Stomach (tissue), 9 donors: Measurements from ENCODE around the gene SFMBT2. TPM values are rescaled to one million over a fixed set of nuclear protein-coding genes. Genes with fewer than 3 reads are reported as not detected.
A peak's percentile ranks its signal among the peaks of the same experiment; 100 is the strongest.

Experiments used
- DNase-seq, 2 donors: peaks; one replicate each; pipeline versions ENCODE4 v3.0.0 to v3.0.0-alpha.2; 2013 to 2019
- H3K27ac ChIP-seq, 5 donors: fragments of 200-600 bp in 4 of 5; sonication (generic) in 4 of 5; one replicate each; pipeline ENCODE4 v1.5.1; 2013 to 2019; ENCODE audit warnings: mild to moderate bottlenecking in 1 of 5, moderate library complexity in 1 of 5
- H3K27me3 ChIP-seq, 3 donors: fragments of 200-600 bp; sonication (generic); one replicate each; pipeline ENCODE4 v1.5.1; 2017 to 2019; ENCODE audit warnings: mixed run types in 1 of 3
- H3K36me3 ChIP-seq, 4 donors: fragments of 200-600 bp; sonication (generic); 1 replicate in 3 of 4; 2 replicates in 1 of 4; pipeline ENCODE4 v1.5.1; 2016 to 2019
- H3K4me1 ChIP-seq, 4 donors: fragments of 200-600 bp; sonication (generic); one replicate each; pipeline ENCODE4 v1.5.1; 2016 to 2019
- H3K4me3 ChIP-seq, 4 donors: fragments of 200-600 bp; sonication (generic) in 3 of 4; one replicate each; pipeline ENCODE4 v1.5.1; 2016 to 2019; ENCODE audit warnings: mild to moderate bottlenecking in 1 of 4
- H3K9me3 ChIP-seq, 4 donors: fragments of 200-600 bp; sonication (generic); one replicate each; pipeline ENCODE4 v1.5.1; 2016 to 2019
- CTCF ChIP-seq, 7 experiments: fragments of 450-650 bp in 4 of 7; fragments of 200-600 bp in 3 of 7; sonication (generic) in 3 of 7; IDR thresholded peaks; one replicate each; pipeline ENCODE4 v1.5.1; 2016 to 2019; ENCODE audit warnings: antibody characterized with exemption in 7 of 7, control low read depth in 2 of 7, mild to moderate bottlenecking in 1 of 7
- EP300 ChIP-seq: sonication (generic); formaldehyde crosslinking; IDR thresholded peaks from one replicate; pipeline ENCODE4 v1.6.1; 2017; ENCODE audit warnings: antibody characterized with exemption
- POLR2A ChIP-seq, 4 donors: fragments of 450-650 bp; IDR thresholded peaks; one replicate each; pipeline ENCODE4 v1.6.1; 2016; ENCODE audit warnings: antibody characterized with exemption in 4 of 4, control low read depth in 2 of 4, mild to moderate bottlenecking in 1 of 4, moderate library complexity in 1 of 4
- POLR2AphosphoS5 ChIP-seq, 3 donors: sonication (generic); formaldehyde crosslinking; IDR thresholded peaks; one replicate each; pipeline ENCODE4 v1.6.1; 2016; ENCODE audit warnings: antibody characterized with exemption in 3 of 3
- WGBS, 5 donors: extraction: QIAGEN DNeasy Blood & Tissue Kit in 3 of 5; methylation state at CpG; one replicate each; pipeline versions ENCODE4 v1.1.5 to v1.1.7; 2013 to 2018; 5-methylcytosine and 5-hydroxymethylcytosine counted together
- intact Hi-C: fragments of 100-400 bp; cut with DNase I; formaldehyde crosslinking; loops from one replicate; pipeline ENCODE4 v1.15.1; 2023; ENCODE audit warnings: low total_unique reads
- polyA plus RNA-seq, 3 donors: library from polyadenylated mRNA; stranded (reverse); fragments of 200-250 nt; gene quantifications; one replicate each; pipeline ENCODE4 v1.2.3, GENCODE V29; 2013
- total RNA-seq, 5 donors: library from RNA; depleted of rRNA; stranded (reverse); fragments of >200 nt; gene quantifications; one replicate each; pipeline versions ENCODE4 v1.1.0 to v1.2.3, GENCODE V29; 2014 to 2016
- donor health status: healthy with polysubstance abuse.
- donor health status: Bipolar disorder and iron deficiency.
- donor health status: healthy.

SFMBT2 gene
- total and polyA plus RNA-seq, 8 donors = 0.90 to 17.3 (median 5.0) TPM

DNA sequence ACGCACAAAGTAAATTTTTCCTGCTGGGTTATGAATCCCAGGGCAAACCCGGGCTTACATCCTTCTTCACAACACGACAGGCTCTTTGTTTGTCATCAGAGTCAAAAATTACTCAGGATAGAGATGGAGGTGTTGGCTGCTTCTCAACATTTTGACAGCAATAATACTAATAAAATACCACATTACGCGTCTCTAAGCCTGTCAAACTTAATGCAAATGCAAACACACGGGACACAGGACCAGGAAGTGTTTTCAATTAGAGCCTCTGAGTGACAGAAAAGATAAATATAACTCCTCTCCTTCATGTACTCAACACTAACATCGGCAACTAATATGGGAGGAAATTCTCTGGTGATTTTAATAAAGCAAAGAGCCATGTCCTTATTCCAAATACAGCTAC, 128.4 kb downstream of the SFMBT2 start:
- intact Hi-C loops = no loop called here
- TF ChIP-seq EP300 (no peak), POLR2A (IDR thresholded peaks at IDR 0.05) (no peak), POLR2AphosphoS5 (IDR thresholded peaks at IDR 0.05) (no peak)

GRCh38 chr10:7281429-7281828, 129.4 kb downstream of the SFMBT2 start:
- Histone ChIP-seq H3K4me1 (no peaks in the 10 kb centered on the region), H3K9me3 (no peaks in the 10 kb centered on the region), H3K36me3 (peaks cover 0 to 2% (median under 1%) of the 10 kb centered on the region in 4 donors), H3K4me3 (no peak overlapping the region), H3K27ac (no peak overlapping the region), H3K27me3 (no peaks in the 10 kb centered on the region)
- DNase-seq = no peak
- intact Hi-C loops = no loop called here
- no peak for TF ChIP-seq EP300
- TF ChIP-seq CTCF (IDR thresholded peaks at IDR 0.05) = no peak
- no peak for TF ChIP-seq POLR2AphosphoS5 (IDR thresholded peaks at IDR 0.05)
- TF ChIP-seq POLR2A (IDR thresholded peaks at IDR 0.05) = no peak
- 86 to 92% (median 90%) methylated on average over 6 of the region's 6 CpGs for WGBS, 5 donors

More for the DNA sequence above, 128.4 kb downstream of the SFMBT2 start:
- Histone ChIP-seq H3K4me1 (no peaks in the 10 kb centered on the region), H3K9me3 (no peaks in the 10 kb centered on the region), H3K4me3 (no peak overlapping the region), H3K27ac (no peak overlapping the region), H3K36me3 (no peaks in the 10 kb centered on the region), H3K27me3 (no peaks in the 10 kb centered on the region)
- 49 to 71% (median 64%) methylated on average over 7 of the region's 7 CpGs for WGBS, 5 donors
- no peak for DNase-seq

DNA sequence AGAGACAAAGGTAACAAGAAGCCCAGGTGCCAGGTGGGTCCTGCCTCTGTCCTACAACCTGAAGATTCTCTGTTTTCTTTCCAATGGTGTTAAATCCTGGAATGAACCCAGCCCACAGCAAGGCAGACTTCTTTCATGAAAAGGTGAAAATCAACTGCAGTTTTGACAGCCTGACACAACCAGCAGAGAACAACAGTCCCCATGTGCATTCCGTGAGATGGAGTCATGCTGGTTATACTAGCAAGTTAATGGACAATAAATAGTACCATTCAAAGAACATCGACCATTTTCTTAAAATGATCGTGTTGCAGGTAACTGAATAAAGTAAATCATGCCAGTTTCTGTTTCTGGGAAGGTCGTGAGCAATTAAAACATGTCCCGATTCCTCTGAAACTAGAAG, 131.5 kb downstream of the SFMBT2 start:
- Histone ChIP-seq H3K36me3 (peaks cover 0 to 13% (median 6%) of the 10 kb centered on the region in 4 donors), H3K27me3 (no peaks in the 10 kb centered on the region), H3K9me3 (no peaks in the 10 kb centered on the region), H3K27ac (no peak overlapping the region), H3K4me1 (no peaks in the 10 kb centered on the region), H3K4me3 (no peak overlapping the region)
- intact Hi-C loops = no loop called here
- DNase-seq = no peak
- TF ChIP-seq CTCF (IDR thresholded peaks at IDR 0.05) = no peak
- no peak for TF ChIP-seq POLR2AphosphoS5 (IDR thresholded peaks at IDR 0.05)
- no peak for TF ChIP-seq EP300
- no peak for TF ChIP-seq POLR2A (IDR thresholded peaks at IDR 0.05)
- 71 to 96% (median 91%) methylated on average over 5 of the region's 5 CpGs for WGBS, 5 donors

DNA sequence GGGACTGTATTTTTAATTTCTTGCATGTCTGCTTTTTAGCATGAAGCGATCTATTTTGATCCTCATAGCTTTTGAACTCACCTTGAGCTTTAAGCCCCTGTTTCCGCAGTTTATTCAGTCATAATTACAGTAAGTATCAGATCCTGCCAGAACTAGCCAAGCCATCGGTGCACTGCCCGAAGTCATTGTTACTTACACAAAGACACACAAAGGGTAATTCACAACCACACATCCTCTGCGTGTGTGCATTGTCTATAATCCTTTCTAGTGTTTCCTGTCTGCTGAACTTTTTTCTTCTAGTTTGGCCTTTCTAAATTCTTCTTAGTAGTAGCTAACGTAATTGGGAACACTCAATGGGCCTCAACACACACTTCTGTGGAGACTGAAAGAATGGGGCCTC, 133.0 kb downstream of the SFMBT2 start:
- intact Hi-C loops = no loop called here
- WGBS, 5 donors = 75 to 85% (median 77%) methylated on average over 6 of the region's 6 CpGs
- TF ChIP-seq POLR2A (IDR thresholded peaks at IDR 0.05) (no peak), CTCF (IDR thresholded peaks at IDR 0.05) (no peak), POLR2AphosphoS5 (IDR thresholded peaks at IDR 0.05) (no peak), EP300 (no peak)

DNA sequence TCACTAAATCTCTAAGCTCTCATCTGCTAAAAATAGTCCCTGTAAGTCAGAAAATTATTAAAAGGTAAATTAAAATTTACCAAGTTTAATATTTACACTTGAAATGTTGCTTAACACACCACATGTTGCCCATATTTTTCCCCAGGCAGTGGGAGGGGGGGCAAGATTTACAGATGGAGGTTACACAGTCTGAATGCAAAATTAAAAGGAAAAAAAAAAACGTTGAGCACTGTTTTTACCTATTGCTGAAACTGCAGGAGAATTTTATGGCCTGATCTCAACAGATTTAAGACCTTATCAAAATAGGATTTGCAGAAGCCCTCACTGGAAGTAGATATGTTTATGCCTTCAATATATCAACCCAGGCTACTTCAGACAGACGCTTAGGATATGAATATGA, 133.4 kb downstream of the SFMBT2 start:
- DNase-seq = no peak
- no peak overlapping the region for H3K27ac ChIP-seq
- TF ChIP-seq POLR2A (IDR thresholded peaks at IDR 0.05) = no peak
- no peak for TF ChIP-seq POLR2AphosphoS5 (IDR thresholded peaks at IDR 0.05)
- no peak for TF ChIP-seq CTCF (IDR thresholded peaks at IDR 0.05)
- no peak for TF ChIP-seq EP300
- H3K4me3 ChIP-seq = no peak overlapping the region
- WGBS, 5 donors = 45 to 57% (median 55%) methylated on average over 2 of the region's 2 CpGs
- H3K9me3 ChIP-seq = no peaks in the 10 kb centered on the region
- intact Hi-C loops = no loop called here
- H3K27me3 ChIP-seq = no peaks in the 10 kb centered on the region
- no peaks in the 10 kb centered on the region for H3K4me1 ChIP-seq
- peaks cover 0 to 13% (median 6%) of the 10 kb centered on the region in 4 donors for H3K36me3 ChIP-seq

More for the DNA sequence above, 133.0 kb downstream of the SFMBT2 start:
- H3K4me1 ChIP-seq = no peaks in the 10 kb centered on the region
- no peak overlapping the region for H3K4me3 ChIP-seq
- peak in 1 of 2 donors; percentile 28 for DNase-seq
- H3K9me3 ChIP-seq = no peaks in the 10 kb centered on the region
- no peak overlapping the region for H3K27ac ChIP-seq
- H3K36me3 ChIP-seq = peaks cover 0 to 13% (median 6%) of the 10 kb centered on the region in 4 donors
- no peaks in the 10 kb centered on the region for H3K27me3 ChIP-seq
